AG09309 (cell line): ENCODE data around the gene CCDC91.

ENCODE experiments used
- DNase-seq: peaks from one replicate; pipeline ENCODE4 v3.0.0-alpha.2; 2010; ENCODE audit warnings: low read depth
- H3K4me3 ChIP-seq: 2 replicates; pipeline ENCODE4 v1.5.1; 2011; ENCODE audit warnings: mild to moderate bottlenecking, low read depth, low read length, moderate library complexity; ENCODE audit not compliant: control insufficient read depth
- TF ChIP-seq, protein P1 (sequence below): IDR thresholded peaks from 2 replicates; pipeline ENCODE4 v1.5.1; 2011; ENCODE audit warnings: mild to moderate bottlenecking, low read depth, low read length, inconsistent platforms; ENCODE audit not compliant: insufficient read depth, control insufficient read depth; ENCODE audit errors: missing control alignments

Gene CCDC91

GRCh38 chr12:28507867-28508266 is 317.6 kb downstream of the CCDC91 start:
- DNase-seq: no peak
- TF ChIP-seq, protein P1, sequence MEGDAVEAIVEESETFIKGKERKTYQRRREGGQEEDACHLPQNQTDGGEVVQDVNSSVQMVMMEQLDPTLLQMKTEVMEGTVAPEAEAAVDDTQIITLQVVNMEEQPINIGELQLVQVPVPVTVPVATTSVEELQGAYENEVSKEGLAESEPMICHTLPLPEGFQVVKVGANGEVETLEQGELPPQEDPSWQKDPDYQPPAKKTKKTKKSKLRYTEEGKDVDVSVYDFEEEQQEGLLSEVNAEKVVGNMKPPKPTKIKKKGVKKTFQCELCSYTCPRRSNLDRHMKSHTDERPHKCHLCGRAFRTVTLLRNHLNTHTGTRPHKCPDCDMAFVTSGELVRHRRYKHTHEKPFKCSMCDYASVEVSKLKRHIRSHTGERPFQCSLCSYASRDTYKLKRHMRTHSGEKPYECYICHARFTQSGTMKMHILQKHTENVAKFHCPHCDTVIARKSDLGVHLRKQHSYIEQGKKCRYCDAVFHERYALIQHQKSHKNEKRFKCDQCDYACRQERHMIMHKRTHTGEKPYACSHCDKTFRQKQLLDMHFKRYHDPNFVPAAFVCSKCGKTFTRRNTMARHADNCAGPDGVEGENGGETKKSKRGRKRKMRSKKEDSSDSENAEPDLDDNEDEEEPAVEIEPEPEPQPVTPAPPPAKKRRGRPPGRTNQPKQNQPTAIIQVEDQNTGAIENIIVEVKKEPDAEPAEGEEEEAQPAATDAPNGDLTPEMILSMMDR: no peak

GRCh38 chr12:28512406-28512805 is 322.1 kb downstream of the CCDC91 start:
- DNase-seq: no peak
- TF ChIP-seq, protein P1: no peak

More at GRCh38 chr12:28507867-28508266, 317.6 kb downstream of the CCDC91 start:
- H3K4me3 ChIP-seq: no peak overlapping the region

GRCh38 chr12:28512876-28513275 is 322.6 kb downstream of the CCDC91 start:
- TF ChIP-seq, protein P1: no peak
- DNase-seq: no peak
- no peak overlapping the region for H3K4me3 ChIP-seq

More at GRCh38 chr12:28512406-28512805, 322.1 kb downstream of the CCDC91 start:
- H3K4me3 ChIP-seq: no peak overlapping the region

DNA sequence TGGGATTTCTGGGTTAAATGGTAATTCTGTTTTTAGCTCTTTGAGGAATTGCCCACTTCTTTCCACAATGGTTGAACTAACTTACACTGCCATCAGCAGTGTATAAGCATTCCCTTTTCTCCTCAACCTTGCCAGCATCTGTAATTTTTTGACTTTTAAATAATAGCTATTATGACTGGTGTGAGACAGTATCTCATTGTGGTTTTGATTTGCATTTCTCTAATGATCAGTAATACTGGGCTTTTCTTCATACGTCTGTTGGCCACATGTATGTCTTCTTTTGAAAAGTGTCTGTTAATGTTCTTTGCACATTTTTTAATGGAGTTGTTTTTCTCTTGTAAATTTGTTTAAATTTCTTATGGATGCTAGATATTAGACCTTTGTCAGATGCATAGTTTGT is 323.7 kb downstream of the CCDC91 start:
- no peak for DNase-seq
- H3K4me3 ChIP-seq: no peak overlapping the region
- TF ChIP-seq, protein P1: no peak

DNA sequence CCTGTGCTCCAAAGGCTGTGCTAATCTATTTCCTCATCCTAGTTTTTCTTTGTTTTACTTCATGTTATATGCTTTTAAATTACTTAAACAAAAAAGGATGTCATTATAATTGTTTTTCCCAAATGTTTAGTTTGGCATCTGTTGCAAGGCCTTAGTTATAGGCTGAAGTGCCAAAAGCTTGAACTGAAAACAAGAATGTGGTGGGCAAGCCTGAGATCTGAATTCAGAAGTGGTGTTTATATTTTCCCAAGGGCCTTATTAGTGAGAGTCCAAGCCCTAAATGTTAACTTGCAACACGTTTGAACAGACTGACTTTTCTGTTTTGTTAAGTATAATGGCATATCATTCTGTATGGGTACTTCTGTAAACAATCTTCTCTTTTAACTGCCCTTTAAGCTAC is 326.8 kb downstream of the CCDC91 start:
- no peak overlapping the region for H3K4me3 ChIP-seq
- no peak for DNase-seq
- TF ChIP-seq, protein P1: no peak

- no peak for DNase-seq
- H3K4me3 ChIP-seq: no peak overlapping the region
- TF ChIP-seq, protein P1: no peak
These were observed 337.5 kb downstream of the CCDC91 start for GRCh38 chr12:28527631-28528249.
